ENCODE data around the gene LRRC8B.

LRRC8B gene

DNA sequence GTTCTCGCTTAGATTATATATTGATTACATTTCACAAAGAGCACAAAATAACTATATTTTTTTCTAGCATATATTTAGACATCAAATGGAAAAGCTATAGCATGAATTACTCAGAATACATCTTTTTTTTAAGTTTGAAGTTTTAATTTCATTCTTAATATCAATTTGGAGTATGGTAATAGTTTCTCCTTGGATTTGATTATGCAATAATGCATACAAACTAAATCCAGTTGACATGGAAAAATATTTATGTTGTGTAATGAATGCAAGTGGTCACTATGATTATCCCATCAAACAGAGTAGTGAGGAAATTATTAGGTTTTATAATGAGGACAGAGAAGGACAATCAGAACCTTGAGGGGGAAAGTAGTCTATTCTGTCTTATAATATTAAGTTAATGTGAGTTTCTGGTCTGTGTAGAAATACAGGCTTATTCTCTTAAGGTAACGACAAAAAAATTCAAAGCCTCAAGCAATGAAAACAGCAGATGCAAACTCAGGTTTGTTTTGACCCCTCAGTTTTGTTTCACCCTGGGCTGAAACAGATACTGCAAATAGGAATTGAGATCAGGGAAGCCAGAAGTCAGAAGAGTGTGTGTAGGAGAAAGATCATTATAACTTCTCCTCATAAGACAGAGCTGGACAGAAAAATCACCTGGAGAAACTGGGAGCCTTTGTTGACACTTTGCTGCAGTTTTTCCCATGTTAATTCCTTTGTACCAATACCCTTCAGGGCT lies 23.7 kb downstream of the LRRC8B start:
- no peak for DNase-seq

DNA sequence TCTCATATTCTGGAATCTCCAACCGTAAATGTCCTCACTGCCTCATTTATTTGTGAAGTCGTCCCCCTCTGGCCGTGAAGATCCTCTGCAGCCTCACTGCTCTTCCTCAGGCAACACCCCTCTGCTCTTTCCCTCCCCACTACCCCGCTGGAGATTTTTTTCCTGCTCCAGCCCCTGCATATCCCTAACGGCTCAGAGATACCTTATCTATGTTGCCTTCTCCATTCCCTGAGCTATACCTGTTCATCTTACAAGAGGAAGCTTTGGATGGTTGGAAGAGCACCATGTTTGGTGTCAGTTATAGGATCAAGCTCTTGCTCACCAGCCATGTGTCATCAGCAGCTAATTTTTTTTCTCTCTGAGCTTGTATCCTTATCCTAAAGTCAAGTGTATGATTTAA lies 26.4 kb downstream of the LRRC8B start:
- no peak for DNase-seq

DNA sequence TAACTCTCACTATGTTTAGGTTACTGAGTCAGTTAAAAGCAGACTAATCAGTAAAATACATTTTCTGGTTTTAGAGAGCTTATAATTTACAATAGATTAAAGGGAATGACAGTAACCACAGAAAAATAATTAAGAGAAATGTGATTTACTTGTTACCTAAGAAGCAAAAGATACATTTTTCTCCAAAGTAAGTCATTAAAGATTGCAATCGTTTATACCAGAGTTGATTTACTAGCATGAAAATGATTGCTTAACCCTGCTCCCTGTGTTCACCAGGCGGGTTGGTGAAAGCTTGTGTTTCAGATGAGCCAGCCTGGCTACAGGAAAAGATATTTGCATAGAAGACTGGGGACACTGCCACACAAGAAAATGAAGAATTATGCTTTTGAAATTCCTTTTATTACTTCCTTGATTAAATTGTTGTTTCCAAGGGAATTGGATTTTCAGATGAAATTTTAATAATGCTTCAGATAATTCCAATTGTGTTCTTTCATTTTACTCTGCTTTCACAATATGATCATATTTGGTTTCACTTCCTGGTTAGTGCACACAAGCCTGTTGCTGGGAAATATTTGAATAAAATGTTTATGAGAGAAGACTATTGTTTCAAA lies 27.9 kb downstream of the LRRC8B start:
- DNase-seq, result no peak

DNA sequence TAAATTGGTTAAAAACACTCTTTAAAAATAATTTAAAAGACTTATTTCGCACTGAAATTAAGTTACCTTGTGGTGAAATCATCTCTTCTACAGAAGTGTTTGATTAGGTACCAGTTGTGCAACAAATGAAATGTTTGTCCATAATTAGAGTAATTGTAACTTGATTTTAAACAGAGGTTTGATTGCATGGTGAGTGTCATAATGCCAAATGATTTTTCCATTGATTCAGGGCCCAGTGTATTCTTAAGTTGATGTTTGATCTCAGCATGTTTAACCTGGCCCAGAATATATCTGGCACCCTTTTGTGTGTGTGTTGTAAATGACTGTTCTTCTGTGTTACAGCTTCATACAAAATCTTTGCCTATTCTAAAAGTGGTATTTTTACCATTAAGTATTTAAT lies 28.5 kb downstream of the LRRC8B start:
- DNase-seq, result no peak

DNA sequence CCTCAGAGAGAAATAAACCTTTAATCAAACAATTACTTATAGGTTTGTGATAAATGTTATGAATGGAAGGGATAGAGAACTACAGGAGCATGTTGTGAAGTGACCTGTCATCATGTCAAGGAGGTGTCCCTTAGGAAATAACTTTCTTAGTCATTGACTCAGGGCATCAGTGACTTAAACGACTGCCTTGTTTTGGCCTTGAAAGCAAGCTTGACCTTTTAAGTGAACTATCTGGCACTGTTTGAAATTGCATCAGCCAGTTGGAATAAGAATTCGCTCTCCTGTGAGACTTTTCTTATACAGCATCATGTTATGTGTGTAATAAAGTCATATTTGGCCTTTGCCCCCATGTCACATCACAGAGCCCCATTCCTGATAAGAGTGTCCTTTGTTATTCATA lies 30.9 kb downstream of the LRRC8B start:
- no peak for DNase-seq

DNA sequence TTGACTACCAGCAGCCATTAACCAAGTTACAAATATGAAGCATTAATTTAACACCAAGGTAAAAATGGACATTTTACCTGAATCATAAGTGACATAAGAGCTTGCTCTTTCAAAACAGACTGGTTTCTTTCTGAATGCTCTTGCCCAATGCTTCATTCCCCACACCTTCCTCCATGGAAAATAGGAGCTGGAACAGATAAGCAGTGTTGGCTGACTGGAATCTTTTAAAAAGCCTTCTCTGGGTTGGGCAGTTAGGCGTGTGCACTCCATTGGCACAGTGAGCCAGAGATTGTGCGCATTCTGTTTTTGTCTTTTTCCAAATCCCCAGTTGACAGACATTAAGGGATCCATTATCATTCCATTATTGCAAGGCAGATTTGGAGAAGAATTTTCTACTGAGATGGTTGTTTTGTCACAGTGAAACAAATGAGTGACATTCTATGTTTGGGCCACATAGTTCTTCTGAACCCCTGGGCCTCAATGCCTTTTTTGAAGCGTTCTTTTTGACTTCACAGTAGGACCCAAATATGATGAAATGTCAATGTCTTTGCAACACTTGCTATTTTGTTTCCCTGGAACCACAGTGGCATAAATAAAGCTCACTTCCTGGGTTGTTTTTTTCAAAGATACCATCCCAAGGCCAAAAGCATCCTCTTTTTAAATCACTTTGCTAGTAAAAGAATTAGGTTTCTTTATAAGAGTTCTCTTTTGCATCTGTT lies 32.3 kb downstream of the LRRC8B start:
- no peak for DNase-seq

DNA sequence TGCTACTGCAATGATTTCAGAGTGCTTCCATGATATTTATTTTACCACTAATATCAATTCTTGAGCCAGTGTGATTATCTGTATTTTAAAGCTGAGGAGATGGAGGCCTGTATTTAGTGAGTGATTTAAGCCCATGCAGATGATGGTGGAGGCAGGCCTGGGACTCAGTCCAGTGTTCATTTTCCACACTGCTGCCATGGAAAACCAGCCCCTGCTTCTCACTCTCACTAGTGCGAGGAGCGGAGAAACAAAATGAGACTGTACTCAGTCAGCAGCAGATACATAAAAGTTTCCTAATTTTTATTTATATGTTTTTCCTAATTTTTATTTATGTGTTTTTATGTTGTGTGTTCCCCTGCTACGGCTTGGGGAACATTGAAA lies 32.8 kb downstream of the LRRC8B start:
- no peak for DNase-seq

DNA sequence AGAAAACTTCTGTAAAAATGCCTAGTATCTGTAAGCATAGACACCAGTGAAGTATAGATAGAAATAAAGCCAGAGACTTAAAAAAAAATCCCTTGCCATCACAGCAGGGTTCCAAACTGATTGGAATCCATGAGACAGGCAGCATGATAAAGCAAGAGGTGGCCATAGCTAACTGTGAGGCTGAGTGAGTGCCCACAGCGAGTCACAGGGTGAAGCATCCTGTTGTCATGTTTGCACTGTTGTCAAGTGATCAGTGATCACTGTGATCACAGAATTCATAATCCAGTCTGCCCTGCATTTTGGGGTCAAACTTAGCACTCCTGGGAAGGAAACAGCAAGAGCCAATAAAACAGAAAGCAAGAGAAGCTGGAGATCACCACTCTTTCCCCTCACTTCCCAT lies 33.3 kb downstream of the LRRC8B start:
- DNase-seq, result no peak

DNA sequence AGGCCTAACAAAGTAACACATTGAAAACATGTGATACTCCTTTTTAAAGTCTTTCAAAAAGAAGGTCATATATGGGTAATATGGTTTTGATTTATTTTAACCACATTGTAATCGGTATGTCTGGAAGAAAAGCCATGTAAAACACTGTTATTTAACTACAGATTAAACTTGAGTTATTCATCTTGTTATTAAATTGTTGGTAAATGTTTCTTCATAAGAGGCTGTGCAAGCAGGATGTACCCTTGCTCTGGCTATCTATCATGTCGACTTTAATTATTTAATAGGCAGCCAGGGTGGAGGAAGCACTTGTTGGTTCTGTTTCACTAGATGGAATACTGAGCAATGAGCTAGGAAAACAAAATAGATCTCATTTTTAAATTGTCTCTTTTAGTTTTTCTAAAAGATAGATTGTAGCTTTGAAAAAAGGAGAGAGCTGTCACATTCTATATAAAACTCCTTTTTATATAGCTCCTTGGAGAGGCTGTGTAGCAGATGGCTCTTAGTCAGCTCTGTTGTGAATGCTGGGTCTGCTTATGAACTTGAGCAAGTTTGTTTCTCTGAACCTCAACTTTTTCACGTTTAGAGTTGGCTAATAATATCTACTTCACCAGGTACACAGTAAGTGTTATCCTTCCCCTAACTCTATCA lies 39.5 kb downstream of the LRRC8B start:
- no peak for DNase-seq

DNA sequence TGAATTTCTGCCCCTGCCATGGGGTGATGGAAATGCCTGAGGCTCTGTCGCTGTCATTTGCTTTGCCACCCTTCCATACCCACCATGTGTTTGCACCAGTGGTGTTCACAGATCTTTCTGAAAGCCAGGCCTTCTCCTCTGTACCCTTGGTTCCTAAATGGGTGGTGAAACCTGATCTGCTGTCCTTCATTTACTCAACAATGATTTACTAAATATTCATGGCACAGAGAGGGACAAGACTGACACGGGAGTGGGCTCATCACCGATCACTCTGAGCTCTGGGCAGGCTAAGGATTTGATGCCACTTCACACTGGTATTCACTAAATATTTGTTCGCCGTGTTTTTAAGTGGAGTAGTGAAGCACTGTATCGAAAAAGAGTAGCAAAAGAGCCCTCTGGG lies 40.9 kb downstream of the LRRC8B start:
- no peak for DNase-seq

DNA sequence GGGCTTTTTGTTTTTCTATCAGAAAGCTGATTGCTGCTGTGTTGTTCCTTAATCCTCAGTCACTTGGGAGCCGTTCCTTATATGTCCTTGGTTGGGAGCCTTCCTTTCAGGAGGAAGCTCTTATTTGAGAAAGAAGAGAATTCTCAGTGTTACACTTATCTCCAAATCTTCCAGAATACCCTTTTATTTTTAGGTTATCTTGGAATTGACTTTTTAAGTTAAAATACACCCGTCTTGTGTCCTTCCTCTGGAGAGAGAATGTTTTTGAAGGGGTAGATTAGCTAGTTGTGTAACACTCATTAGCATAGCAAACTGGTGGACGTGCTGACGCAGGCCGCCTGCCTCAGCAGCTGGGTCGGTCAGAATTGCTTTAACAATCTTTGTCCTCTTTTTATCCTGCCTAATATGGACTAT lies 42.1 kb downstream of the LRRC8B start:
- no peak for DNase-seq

DNA sequence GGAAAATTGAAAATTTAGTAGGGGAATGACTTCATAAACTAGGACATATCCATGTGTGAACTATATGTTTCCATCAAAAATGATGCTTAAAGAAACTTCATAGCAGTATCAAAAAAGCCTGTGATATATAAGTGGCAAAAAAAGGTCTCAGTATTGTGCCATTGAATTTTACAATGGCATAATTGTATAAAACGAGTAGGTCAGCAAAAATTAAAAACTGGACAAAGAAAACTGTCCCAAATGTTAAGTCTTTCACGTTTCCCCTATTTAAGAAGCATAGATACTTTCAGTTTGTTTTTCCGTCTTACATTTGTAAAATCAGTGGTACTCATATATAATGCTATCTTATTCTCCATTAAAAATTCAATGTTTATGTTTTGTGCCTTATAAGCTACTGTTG lies 43.2 kb downstream of the LRRC8B start:
- DNase-seq, result no peak

DNA sequence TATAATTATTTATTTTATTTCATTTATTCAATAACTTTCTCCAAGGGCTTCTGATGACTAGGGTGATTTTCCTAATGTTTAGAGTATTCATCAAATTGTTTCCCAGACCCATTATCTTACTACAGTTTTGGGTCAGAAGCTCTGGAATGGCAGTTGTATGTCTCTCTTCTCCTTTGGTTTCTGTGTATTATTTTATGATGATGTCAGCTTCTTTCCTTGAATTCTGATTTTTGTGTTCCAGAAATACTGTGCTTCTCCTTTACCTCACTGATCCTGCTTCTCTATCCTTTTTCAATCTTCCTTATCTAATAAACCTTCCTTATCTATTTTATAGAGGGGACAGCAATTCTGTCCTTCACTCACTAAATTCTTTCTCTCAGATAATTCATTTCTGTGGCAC lies 48.8 kb downstream of the LRRC8B start:
- no peak for DNase-seq

DNA sequence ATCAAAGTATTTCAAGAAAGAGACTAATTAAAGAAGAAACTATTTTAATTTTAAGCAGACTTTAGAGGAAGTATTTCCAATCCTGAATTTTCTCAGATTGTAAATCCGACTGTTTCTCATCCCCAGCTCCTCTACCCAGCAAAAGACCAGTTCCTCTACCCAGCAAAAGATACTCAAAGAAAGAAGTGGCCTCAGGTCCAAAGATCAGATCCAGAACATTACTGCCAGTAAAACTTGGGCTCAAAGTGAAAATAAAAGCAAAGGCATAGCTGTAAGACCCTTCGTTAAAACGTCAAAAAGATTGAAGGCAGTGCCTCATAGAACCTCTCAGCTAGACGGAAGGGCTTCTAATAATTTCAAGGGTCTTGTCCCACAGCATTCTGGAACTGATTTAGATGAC lies 50.0 kb downstream of the LRRC8B start:
- no peak for DNase-seq

DNA sequence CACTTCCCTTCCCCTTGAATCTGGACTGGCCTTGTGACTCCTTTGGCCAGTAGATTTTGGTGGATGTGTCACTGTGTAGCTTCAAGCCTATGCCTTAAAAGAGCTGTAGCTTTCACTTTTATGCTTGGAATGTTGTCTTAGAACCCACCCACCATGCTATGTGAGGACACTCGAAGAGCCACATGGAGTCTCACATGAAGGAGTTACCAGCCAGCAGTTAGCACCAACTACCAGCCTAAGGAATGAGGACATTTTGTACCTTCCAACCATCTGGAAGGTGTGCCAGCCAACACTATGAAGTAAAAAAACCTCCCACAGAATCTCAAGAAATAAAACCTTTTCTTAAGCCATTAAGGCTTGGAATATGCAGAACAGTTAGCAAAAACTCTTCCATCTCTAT lies 50.6 kb downstream of the LRRC8B start:
- no peak for DNase-seq

DNA sequence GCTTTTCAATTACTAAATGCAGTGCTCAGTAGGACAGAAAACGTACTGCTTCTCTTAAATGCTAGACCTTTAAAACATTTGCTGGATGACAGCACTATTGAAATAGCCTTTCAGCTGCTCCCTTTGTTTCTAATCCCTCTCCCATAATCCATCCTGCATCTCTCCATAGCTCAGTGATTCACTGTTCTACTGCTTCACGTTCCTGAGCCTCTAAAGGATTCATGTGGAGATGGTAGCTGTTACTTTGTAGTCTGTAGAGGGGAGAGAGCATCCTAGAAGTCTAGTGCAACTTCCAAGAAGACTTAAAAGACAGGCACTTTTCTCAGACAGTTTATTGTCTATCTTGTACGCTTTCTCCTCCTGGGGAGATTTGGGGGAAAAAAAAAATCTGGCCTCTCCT lies 51.4 kb downstream of the LRRC8B start:
- no peak for DNase-seq

DNA sequence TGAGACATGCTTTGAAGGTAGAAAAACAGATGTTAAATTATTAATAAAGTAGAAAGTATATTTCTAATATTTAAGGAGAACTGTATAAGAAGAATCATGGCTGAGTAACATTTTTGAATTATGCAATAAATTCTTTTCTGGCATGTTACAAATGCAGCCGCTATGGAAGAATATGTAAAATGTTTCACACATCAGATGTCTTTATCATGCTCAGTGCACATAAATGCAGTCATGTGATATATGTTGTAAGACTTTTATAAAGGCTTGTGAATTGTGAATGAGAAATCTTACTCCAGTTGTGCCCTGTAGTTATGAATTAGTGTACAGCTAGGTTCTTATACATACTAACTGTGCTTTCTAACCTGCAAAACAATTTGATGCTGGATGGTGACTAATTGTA lies 53.5 kb downstream of the LRRC8B start:
- DNase-seq, result no peak

DNA sequence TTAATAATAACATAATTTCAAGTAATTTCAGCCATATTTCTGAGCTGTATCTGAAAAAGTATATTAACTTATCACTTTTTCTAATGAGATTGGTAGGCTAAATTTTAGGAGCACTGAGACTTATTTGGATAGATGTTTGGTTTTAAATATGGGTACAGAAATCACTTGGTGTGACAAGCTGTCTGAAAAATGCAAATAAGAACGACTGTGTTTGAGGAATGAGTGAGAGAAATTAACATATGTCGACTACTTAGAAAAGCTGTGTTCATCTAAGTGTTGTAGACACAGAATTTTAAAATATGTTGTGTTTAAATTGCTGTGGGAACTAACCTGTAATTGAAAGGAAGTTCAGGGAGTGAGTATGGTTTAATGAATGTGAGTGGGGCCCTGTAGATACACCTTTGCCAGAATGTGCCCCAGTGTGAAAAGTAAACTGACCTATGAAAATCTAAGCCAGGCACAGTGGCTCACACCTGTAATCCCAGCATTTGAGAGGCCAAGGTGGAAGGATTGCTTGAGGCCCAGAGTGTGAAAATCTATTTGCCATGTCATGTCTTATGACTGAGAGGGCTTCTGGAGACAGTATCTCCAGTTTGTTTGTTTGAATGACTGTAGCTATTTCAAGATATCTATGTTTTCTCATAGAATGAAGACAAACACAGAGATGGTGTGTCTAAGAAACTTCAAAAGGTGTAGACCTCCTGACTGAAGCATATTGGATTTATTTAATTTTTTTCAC lies 54.5 kb downstream of the LRRC8B start:
- DNase-seq, result no peak

DNA sequence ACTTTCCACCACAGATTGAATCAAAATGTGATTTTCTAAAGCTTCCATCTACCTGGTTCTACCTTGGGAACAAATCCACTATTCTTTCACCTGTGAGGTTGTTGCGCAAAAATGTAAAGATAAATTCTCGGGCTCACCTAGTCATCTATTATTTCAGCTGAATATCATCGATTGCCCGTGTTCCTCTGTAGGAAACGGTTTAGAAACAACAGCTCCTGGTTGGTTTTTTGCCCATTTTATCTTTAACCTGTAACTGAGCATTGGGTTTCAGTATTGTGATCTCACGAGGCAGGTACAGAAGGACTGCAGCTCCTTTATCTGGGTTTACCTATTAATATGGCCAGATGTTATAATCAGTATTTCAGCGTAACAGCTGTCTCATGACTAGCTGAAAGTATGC lies 55.4 kb downstream of the LRRC8B start:
- no peak for DNase-seq

DNA sequence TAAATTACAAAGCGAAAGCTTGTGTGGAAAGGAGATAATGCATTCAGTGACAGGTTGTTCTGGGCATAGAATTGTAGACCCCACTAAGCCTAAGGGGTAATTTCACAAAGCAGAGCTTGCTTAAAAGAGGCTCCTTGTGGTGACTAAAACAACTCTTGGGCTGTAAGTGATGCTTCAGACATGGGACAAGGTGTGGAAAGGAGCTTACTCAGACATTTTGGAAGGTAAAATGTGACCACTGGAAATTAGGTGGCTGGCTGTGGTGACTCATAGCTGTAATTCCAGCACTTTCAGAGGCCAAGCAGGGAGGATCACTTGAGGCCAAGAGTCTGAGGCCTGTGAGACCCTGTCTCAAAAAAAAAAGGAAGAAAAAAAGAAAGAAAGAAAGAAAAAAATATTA lies 57.2 kb downstream of the LRRC8B start:
- DNase-seq, result no peak

DNA sequence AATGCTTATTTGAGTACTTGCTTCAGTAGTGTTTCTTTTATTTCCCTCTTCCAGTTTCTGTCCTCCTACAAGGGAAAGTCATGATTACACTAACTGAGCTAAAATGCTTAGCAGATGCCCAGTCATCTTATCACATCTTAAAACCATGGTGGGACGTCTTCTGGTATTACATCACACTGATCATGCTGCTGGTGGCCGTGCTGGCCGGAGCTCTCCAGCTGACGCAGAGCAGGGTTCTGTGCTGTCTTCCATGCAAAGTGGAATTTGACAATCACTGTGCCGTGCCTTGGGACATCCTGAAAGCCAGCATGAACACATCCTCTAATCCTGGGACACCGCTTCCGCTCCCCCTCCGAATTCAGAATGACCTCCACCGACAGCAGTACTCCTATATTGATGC lies 57.9 kb downstream of the LRRC8B start:
- DNase-seq, result no peak

DNA sequence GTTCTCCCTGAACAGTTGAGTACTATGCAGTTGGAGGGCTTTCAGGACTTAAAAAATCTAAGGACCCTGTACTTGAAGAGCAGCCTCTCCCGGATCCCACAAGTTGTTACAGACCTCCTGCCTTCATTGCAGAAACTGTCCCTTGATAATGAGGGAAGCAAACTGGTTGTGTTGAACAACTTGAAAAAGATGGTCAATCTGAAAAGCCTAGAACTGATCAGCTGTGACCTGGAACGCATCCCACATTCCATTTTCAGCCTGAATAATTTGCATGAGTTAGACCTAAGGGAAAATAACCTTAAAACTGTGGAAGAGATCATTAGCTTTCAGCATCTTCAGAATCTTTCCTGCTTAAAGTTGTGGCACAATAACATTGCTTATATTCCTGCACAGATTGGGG lies 59.6 kb downstream of the LRRC8B start:
- no peak for DNase-seq

DNA sequence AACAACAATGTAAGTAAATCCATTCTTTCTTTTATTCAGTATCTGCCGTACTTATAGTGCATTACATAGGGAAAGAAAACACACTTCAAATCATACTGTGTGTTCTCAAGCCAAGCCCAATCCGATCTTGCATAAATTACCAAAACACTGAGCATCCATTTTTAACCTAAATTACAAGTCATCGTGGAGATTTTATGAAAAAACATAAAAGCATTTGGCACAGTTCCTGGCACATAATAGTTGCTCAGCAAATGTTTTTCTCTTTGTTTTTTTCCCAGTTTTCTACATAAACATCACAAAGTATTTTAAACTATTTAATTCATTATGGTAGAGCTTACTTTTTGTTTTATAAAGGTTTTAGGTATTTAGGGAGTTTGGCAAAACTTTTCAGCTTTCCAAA lies 60.2 kb downstream of the LRRC8B start:
- no peak for DNase-seq

All from activated CD4-positive, alpha-beta T cell treated with anti-CD3 and anti-CD28 coated beads for 4 hours (primary cell).